Mononuclear cell (primary cell): ENCODE measurements around the gene XAGE3. TPM values are rescaled to one million over a fixed set of nuclear protein-coding genes. Genes with fewer than 3 reads are reported as not detected.
"Not testable (repeated sequence)": the region's sequence is repeated elsewhere in the genome, so short reads cannot be mapped to it uniquely, and the experiment has no call there.

ENCODE experiments used
- H3K27me3 ChIP-seq: 2 replicates; pipeline ENCODE4 v1.6.0; 2011; ENCODE audit warnings: low read length, control low read depth; ENCODE audit not compliant: insufficient read depth
- H3K4me1 ChIP-seq: 2 replicates; pipeline ENCODE4 v1.5.1; 2011; ENCODE audit warnings: mild to moderate bottlenecking, low read length, control low read depth; ENCODE audit not compliant: insufficient read depth
- H3K4me3 ChIP-seq: 2 replicates; pipeline ENCODE4 v1.5.1; 2011; ENCODE audit warnings: mild to moderate bottlenecking, low read length, moderate library complexity
- H3K9me3 ChIP-seq: 2 replicates; pipeline ENCODE4 v1.5.1; 2011; ENCODE audit warnings: low read depth, mild to moderate bottlenecking, control low read depth, low read length
- total RNA-seq: library from RNA; depleted of rRNA; stranded (reverse); fragments of >200 nt; gene quantifications from one replicate; pipeline ENCODE4 v1.2.3, GENCODE V29; 2012

Gene XAGE3
- total RNA-seq, 1 donor: not detected

GRCh38 chrX:52873825-52874224 lies 5.9 kb upstream of the XAGE3 start:
- H3K9me3 ChIP-seq, H3K27me3 ChIP-seq, H3K4me1 ChIP-seq, H3K4me3 ChIP-seq: not testable (repeated sequence)

GRCh38 chrX:52870046-52870445 lies 2.2 kb upstream of the XAGE3 start:
- Histone ChIP-seq H3K4me1 (no peaks in the 10 kb centered on the region), H3K4me3 (no peak overlapping the region), H3K9me3 (no peaks in the 10 kb centered on the region), H3K27me3 (no peaks in the 10 kb centered on the region)

- no peaks in the 10 kb centered on the region for H3K4me1 ChIP-seq
- no peak overlapping the region for H3K4me3 ChIP-seq
- H3K27me3 ChIP-seq: no peaks in the 10 kb centered on the region
- H3K9me3 ChIP-seq: no peaks in the 10 kb centered on the region
Observed at GRCh38 chrX:52865343-52865998, 2.4 kb downstream of the XAGE3 start.

- not testable (repeated sequence) for H3K27me3 ChIP-seq, H3K4me3 ChIP-seq, H3K9me3 ChIP-seq, H3K4me1 ChIP-seq
Observed at GRCh38 chrX:52856991-52857525, 10.8 kb downstream of the XAGE3 start.

- Histone ChIP-seq H3K27me3 (no peaks in the 10 kb centered on the region), H3K4me1 (no peaks in the 10 kb centered on the region), H3K4me3 (no peak overlapping the region), H3K9me3 (no peaks in the 10 kb centered on the region)
Observed at GRCh38 chrX:52852110-52852860, 15.6 kb downstream of the XAGE3 start.

GRCh38 chrX:52843619-52844018 lies 24.3 kb downstream of the XAGE3 start:
- not testable (repeated sequence) for H3K4me1 ChIP-seq, H3K9me3 ChIP-seq, H3K4me3 ChIP-seq, H3K27me3 ChIP-seq

- Histone ChIP-seq H3K9me3 (no peaks in the 10 kb centered on the region), H3K27me3 (no peaks in the 10 kb centered on the region), H3K4me1 (no peaks in the 10 kb centered on the region), H3K4me3 (no peak overlapping the region)
Observed at GRCh38 chrX:52839137-52839536, 28.7 kb downstream of the XAGE3 start.

- Histone ChIP-seq H3K4me1 (no peaks in the 10 kb centered on the region), H3K27me3 (no peaks in the 10 kb centered on the region), H3K4me3 (no peak overlapping the region), H3K9me3 (no peaks in the 10 kb centered on the region)
Observed at GRCh38 chrX:52830551-52830950, 37.3 kb downstream of the XAGE3 start.

- no peaks in the 10 kb centered on the region for H3K27me3 ChIP-seq
- no peak overlapping the region for H3K4me3 ChIP-seq
- no peaks in the 10 kb centered on the region for H3K4me1 ChIP-seq
- no peaks in the 10 kb centered on the region for H3K9me3 ChIP-seq
Observed at GRCh38 chrX:52824608-52825007, 43.3 kb downstream of the XAGE3 start.

GRCh38 chrX:52821079-52821760 lies 46.7 kb downstream of the XAGE3 start:
- H3K27me3 ChIP-seq: no peaks in the 10 kb centered on the region
- H3K4me1 ChIP-seq: no peaks in the 10 kb centered on the region
- no peak overlapping the region for H3K4me3 ChIP-seq
- H3K9me3 ChIP-seq: no peaks in the 10 kb centered on the region

GRCh38 chrX:52819788-52820187 lies 48.1 kb downstream of the XAGE3 start:
- H3K4me3 ChIP-seq: no peak overlapping the region
- H3K9me3 ChIP-seq: no peaks in the 10 kb centered on the region
- no peaks in the 10 kb centered on the region for H3K4me1 ChIP-seq
- H3K27me3 ChIP-seq: no peaks in the 10 kb centered on the region

Other genes starting within 250 kb of the XAGE3 start
- gene SSX7, start 213.2 kb downstream of the XAGE3 start, total RNA-seq: not detected
- not detected for gene SSX2, start 160.9 kb downstream of the XAGE3 start, total RNA-seq
- gene SSX2B, start 116.8 kb downstream of the XAGE3 start, total RNA-seq: not detected
- gene SPANXN5, start 70.7 kb downstream of the XAGE3 start, total RNA-seq: not detected
- not detected for gene XAGE5, start 56.8 kb downstream of the XAGE3 start, total RNA-seq
- gene FAM156B, start 29.2 kb upstream of the XAGE3 start, total RNA-seq: 6.2 TPM
- 7.8 TPM for gene FAM156A, start 90.4 kb upstream of the XAGE3 start, total RNA-seq
- under 0.01 TPM for gene GPR173, start 180.7 kb upstream of the XAGE3 start, total RNA-seq
- 93.8 TPM for gene TSPYL2, start 214.3 kb upstream of the XAGE3 start, total RNA-seq
- gene KANTR, start 226.1 kb upstream of the XAGE3 start, total RNA-seq: 6.3 TPM